Osteocyte (in vitro differentiated cells): ENCODE results near the gene SDSL. TPM values are rescaled to one million over a fixed set of nuclear protein-coding genes. Genes with fewer than 3 reads are reported as not detected.

Experiments
- DNase-seq: peaks from one replicate; pipeline ENCODE4 v3.0.0; 2021; ENCODE audit warnings: mixed read lengths; ENCODE audit not compliant: unreplicated experiment; ENCODE audit errors: extremely low spot score
- H3K27ac Mint-ChIP-seq: one replicate; pipeline ENCODE4 v1.8.0; 2021; ENCODE audit warnings: mild to moderate bottlenecking, mixed read lengths; ENCODE audit not compliant: unreplicated experiment
- H3K27me3 Mint-ChIP-seq: one replicate; pipeline ENCODE4 v1.8.0; 2021; ENCODE audit warnings: mixed read lengths; ENCODE audit not compliant: unreplicated experiment
- H3K36me3 Mint-ChIP-seq: one replicate; pipeline ENCODE4 v1.8.0; 2021; ENCODE audit warnings: mixed read lengths; ENCODE audit not compliant: unreplicated experiment
- H3K4me1 Mint-ChIP-seq: one replicate; pipeline ENCODE4 v1.8.0; 2021; ENCODE audit warnings: mixed read lengths; ENCODE audit not compliant: unreplicated experiment
- H3K4me3 Mint-ChIP-seq: one replicate; pipeline ENCODE4 v1.8.0; 2021; ENCODE audit warnings: mild to moderate bottlenecking, moderate library complexity, mixed read lengths; ENCODE audit not compliant: unreplicated experiment
- H3K9me3 Mint-ChIP-seq: one replicate; pipeline ENCODE4 v1.8.0; 2021; ENCODE audit warnings: mixed read lengths; ENCODE audit not compliant: unreplicated experiment
- total RNA-seq: library from RNA; stranded (reverse); gene quantifications from 2 replicates; pipeline ENCODE4 v1.2.1, GENCODE V29; 2021
- TF ChIP-seq, protein P1 (sequence below): fragments of 200-600 bp; sonication (generic); IDR thresholded peaks from 2 replicates; pipeline ENCODE4 v1.5.0; 2021; ENCODE audit warnings: antibody characterized with exemption, mild to moderate bottlenecking, moderate library complexity

The SDSL gene
- total RNA-seq, 1 donor from 2014 or later, result 6.2 TPM

DNA sequence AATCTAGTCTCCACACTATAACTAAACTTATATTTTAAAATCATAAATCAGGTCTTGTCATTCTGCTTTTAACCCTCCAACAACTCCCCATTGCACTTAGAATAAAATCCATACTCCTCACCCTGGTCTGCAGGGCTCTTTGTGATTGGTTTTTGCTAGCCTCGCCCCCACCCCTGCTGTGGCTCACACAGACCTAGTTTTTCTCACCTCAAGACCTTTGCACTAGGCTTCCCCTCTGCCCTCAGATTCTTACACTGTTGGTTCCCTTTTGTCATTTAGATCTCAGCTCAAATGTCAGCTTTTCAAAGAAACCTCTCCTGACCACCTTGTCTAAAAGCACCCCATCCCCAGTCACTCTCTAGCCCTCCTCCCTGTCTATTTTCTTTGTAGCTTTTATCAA, 60.2 kb downstream of the SDSL start:
- Mint-ChIP-seq H3K36me3 (no peaks in the 10 kb centered on the region), H3K27ac (no peak overlapping the region), H3K27me3 (peaks cover 61% of the 10 kb centered on the region), H3K4me1 (peaks cover 8% of the 10 kb centered on the region), H3K4me3 (no peak overlapping the region), H3K9me3 (no peaks in the 10 kb centered on the region)
- DNase-seq, result no peak
- TF ChIP-seq, protein P1, sequence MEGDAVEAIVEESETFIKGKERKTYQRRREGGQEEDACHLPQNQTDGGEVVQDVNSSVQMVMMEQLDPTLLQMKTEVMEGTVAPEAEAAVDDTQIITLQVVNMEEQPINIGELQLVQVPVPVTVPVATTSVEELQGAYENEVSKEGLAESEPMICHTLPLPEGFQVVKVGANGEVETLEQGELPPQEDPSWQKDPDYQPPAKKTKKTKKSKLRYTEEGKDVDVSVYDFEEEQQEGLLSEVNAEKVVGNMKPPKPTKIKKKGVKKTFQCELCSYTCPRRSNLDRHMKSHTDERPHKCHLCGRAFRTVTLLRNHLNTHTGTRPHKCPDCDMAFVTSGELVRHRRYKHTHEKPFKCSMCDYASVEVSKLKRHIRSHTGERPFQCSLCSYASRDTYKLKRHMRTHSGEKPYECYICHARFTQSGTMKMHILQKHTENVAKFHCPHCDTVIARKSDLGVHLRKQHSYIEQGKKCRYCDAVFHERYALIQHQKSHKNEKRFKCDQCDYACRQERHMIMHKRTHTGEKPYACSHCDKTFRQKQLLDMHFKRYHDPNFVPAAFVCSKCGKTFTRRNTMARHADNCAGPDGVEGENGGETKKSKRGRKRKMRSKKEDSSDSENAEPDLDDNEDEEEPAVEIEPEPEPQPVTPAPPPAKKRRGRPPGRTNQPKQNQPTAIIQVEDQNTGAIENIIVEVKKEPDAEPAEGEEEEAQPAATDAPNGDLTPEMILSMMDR, result no peak

DNA sequence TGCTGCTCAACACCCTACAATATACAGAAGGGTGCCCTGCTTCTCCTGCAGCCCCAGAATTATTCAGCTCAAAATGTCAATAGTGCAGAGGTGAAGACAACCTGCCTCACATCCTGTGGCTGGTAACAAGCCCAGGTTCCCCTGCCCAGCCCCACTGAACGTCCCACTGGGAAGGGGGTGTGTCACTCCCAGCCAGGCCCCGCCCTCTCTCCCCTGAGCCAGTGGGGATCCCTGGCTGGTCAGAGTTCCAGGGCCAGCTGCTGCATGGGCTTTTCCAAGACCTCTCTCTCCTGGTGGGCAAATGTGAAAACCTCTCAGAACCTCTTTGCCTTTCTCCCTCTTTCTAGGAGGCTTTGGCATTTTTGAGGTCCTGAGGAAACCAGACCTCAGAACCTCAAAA, 63.1 kb downstream of the SDSL start:
- H3K4me1 Mint-ChIP-seq, result no peaks in the 10 kb centered on the region
- no peaks in the 10 kb centered on the region for H3K36me3 Mint-ChIP-seq
- peaks cover 39% of the 10 kb centered on the region for H3K27me3 Mint-ChIP-seq
- TF ChIP-seq, protein P1, result no peak
- DNase-seq, result no peak
- no peak overlapping the region for H3K4me3 Mint-ChIP-seq
- H3K9me3 Mint-ChIP-seq, result no peaks in the 10 kb centered on the region
- H3K27ac Mint-ChIP-seq, result no peak overlapping the region

DNA sequence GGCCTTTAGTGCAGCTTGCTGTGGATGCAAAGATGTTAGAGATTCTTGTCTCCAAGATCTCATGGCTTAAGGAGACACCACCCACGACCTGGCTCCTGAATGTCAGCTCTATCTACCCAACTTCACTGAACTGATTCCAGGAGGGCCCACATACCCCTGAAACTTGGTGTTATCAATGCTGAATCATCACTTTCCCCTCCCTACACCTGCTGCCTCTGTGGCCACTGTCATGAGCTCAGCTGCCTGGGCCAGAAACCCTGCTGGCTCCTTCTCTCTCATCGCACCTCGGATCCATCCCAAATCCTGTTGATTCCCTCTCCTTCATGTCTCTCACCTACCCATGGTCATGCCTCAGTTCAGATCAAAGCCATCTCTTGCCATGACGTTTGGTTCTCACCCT, 64.5 kb downstream of the SDSL start:
- DNase-seq, result no peak
- H3K4me3 Mint-ChIP-seq, result no peak overlapping the region
- peaks cover 36% of the 10 kb centered on the region for H3K27me3 Mint-ChIP-seq
- TF ChIP-seq, protein P1, result no peak
- no peaks in the 10 kb centered on the region for H3K9me3 Mint-ChIP-seq
- H3K27ac Mint-ChIP-seq, result no peak overlapping the region
- no peaks in the 10 kb centered on the region for H3K4me1 Mint-ChIP-seq
- H3K36me3 Mint-ChIP-seq, result no peaks in the 10 kb centered on the region

Other genes with a start within 250 kb of the SDSL start
- 52.8 and 52.9 TPM in 2 replicates for gene DDX54, start 236.9 kb upstream of the SDSL start, total RNA-seq
- 19.9 and 20.5 TPM in 2 replicates for gene RITA1, start 236.7 kb upstream of the SDSL start, total RNA-seq
- 74.6 and 80.6 TPM in 2 replicates for gene TPCN1, start 200.9 kb upstream of the SDSL start, total RNA-seq
- gene SLC8B1, start 87.3 kb upstream of the SDSL start, total RNA-seq, result 41.0 and 45.6 TPM in 2 replicates
- gene PLBD2, start 63.8 kb upstream of the SDSL start, total RNA-seq, result 103 and 109 TPM in 2 replicates
- gene SDS, start 18.5 kb upstream of the SDSL start, total RNA-seq, result not detected in 2 replicates
- not detected in 2 replicates for gene LHX5, start 49.5 kb downstream of the SDSL start, total RNA-seq